GM12891 (cell line): Measurements from ENCODE around the gene MS4A15.

Experiments
- POLR2A ChIP-seq: IDR thresholded peaks from 2 replicates; pipeline ENCODE4 v1.6.1; 2011; ENCODE audit warnings: low read depth, low read length, control low read depth
- POLR2AphosphoS5 ChIP-seq: IDR thresholded peaks from 2 replicates; pipeline ENCODE4 v1.6.1; 2011; ENCODE audit warnings: low read depth, low read length, control low read depth

DNA sequence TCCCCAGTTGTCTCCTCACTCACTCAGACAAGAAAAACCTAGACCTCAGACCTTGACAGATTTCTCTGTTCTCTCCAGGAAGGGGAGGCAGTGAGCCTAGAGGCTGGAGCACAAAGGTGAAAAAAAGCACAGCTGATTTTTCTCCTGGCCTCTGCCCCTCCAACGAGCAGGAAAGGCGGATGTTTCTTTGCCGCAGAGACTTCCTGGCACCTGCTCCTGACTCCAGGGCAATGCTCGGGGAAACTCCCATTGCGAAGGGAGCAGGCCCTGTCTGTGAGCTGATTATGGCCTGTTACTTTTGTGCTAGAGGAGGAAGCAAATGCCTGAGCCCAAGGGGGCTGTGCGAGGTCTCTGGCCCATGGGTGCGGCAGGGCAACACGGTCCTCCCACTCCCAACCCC, 53.9 kb downstream of the MS4A15 start:
- TF ChIP-seq POLR2A (no peak), POLR2AphosphoS5 (no peak)
